HCT116 (cell line): Measurements from ENCODE around the gene CAPSL. TPM values are rescaled to one million over a fixed set of nuclear protein-coding genes. Genes with fewer than 3 reads are reported as not detected.

Source experiments
- ATAC-seq: fragments of 200-7000 bp; cut with Tn5 transposase; 2 replicates; pipeline ENCODE4 v1.9.1; 2020; ENCODE audit warnings: mild to moderate bottlenecking, moderate library complexity
- BruUV-seq: library from RNA; stranded (reverse); fragments of 400-500 nt; replicated peaks from 2 replicates; lab custom pipeline; 2021; lab: Mats Ljungman, UMichigan
- CTCF ChIA-PET: fragments of 300-600 bp; sonication (Branson Sonifier 250); formaldehyde crosslinking; loops from one replicate; lab custom pipeline; 2021; ENCODE audit warnings: antibody characterized with exemption; lab: Charles Lee
- POLR2A ChIA-PET: fragments of 300-600, 350-600 bp; sonication (Branson Sonifier 250); formaldehyde crosslinking; loops from one replicate; lab custom pipeline; 2021; ENCODE audit warnings: antibody characterized with exemption; lab: Charles Lee
- RAD21 ChIA-PET, 2 experiments: fragments of 300-600 bp; sonication (Branson Sonifier 250); formaldehyde crosslinking; loops; one replicate each; lab custom pipeline; 2023; ENCODE audit warnings: low total read pairs in 2 of 2; ENCODE audit not compliant: uncharacterized antibody in 2 of 2, unreplicated experiment in 2 of 2, low non-redundant PET in 1 of 2; lab: Charles Lee
- DNase-seq: peaks from one replicate; pipeline ENCODE4 v3.0.0-alpha.2; 2010; ENCODE audit warnings: low read depth, low spot score
- H2AFZ ChIP-seq: fragments of 200-600 bp; shearing (Covaris generic), sonication (generic); 2 replicates; pipeline ENCODE4 v1.6.1; 2017; ENCODE audit warnings: low read depth, mixed run types, mixed read lengths, antibody characterized with exemption, low read length; ENCODE audit not compliant: poor library complexity, severe bottlenecking
- H3K27ac ChIP-seq: 2 replicates; pipeline ENCODE4 v1.5.1; 2012; ENCODE audit warnings: low read depth, low read length
- H3K27me3 ChIP-seq: fragments of 200-600 bp; sonication (generic); 2 replicates; pipeline ENCODE4 v1.6.1; 2016; ENCODE audit warnings: mixed run types, low read length, mixed read lengths; ENCODE audit not compliant: insufficient read depth
- H3K36me3 ChIP-seq, 2 experiments: fragments of 200-500 bp in 1 of 2; fragments of 200-600 bp in 1 of 2; sonication (Bioruptor generic) in 1 of 2; sonication (generic) in 1 of 2; 2 replicates each; pipeline versions ENCODE4 v1.5.1 to v1.6.1; 2014 to 2016; ENCODE audit warnings: low read length in 2 of 2, inconsistent platforms in 1 of 2, mixed read lengths in 1 of 2, mixed run types in 1 of 2; ENCODE audit not compliant: insufficient read depth in 2 of 2, control insufficient read depth in 1 of 2
- H3K4me1 ChIP-seq, 2 experiments: fragments of 200-600 bp in 1 of 2; sonication (generic) in 1 of 2; 2 replicates each; pipeline versions ENCODE4 v1.5.1 to v1.6.1; 2012 to 2017; ENCODE audit warnings: low read length in 2 of 2, inconsistent platforms in 1 of 2, mild to moderate bottlenecking in 1 of 2, mixed read lengths in 1 of 2, mixed run types in 1 of 2, moderate library complexity in 1 of 2; ENCODE audit not compliant: insufficient read depth in 2 of 2, control insufficient read depth in 1 of 2
- H3K4me2 ChIP-seq: fragments of 200-600 bp; sonication (generic); 2 replicates; pipeline ENCODE4 v1.6.1; 2017; ENCODE audit warnings: mixed run types, low read length, mixed read lengths
- H3K4me3 ChIP-seq, 2 experiments: fragments of 200-600 bp in 1 of 2; sonication (generic) in 1 of 2; replicated peaks in 1 of 2; 2 replicates each; pipeline ENCODE4 v1.5.1; 2011 to 2016; ENCODE audit warnings: low read length in 2 of 2, control low read depth in 1 of 2, low read depth in 1 of 2, mild to moderate bottlenecking in 1 of 2, mixed read lengths in 1 of 2, mixed run types in 1 of 2
- H3K79me2 ChIP-seq: fragments of 200-600 bp; sonication (generic); 2 replicates; pipeline ENCODE4 v1.6.1; 2017; ENCODE audit warnings: mild to moderate bottlenecking, mixed run types, low read length, moderate library complexity, mixed read lengths; ENCODE audit not compliant: insufficient read depth
- H3K9ac ChIP-seq: fragments of 200-600 bp; sonication (generic); 2 replicates; pipeline ENCODE4 v1.6.1; 2016; ENCODE audit warnings: low read length, mixed read lengths
- H3K9me2 ChIP-seq: fragments of 200-600 bp; sonication (generic), shearing (Covaris generic); 2 replicates; pipeline ENCODE4 v1.6.1; 2017; ENCODE audit warnings: mixed run types, mild to moderate bottlenecking, moderate library complexity; ENCODE audit not compliant: insufficient read depth
- H3K9me3 ChIP-seq, 2 experiments: fragments of 200-500 bp in 1 of 2; fragments of 200-600 bp in 1 of 2; sonication (Bioruptor generic) in 1 of 2; sonication (generic) in 1 of 2; 2 replicates each; pipeline ENCODE4 v1.6.1; 2014 to 2017; ENCODE audit warnings: low read length in 2 of 2, mixed read lengths in 2 of 2, inconsistent platforms in 1 of 2, low read depth in 1 of 2, mild to moderate bottlenecking in 1 of 2, mixed run types in 1 of 2, moderate library complexity in 1 of 2; ENCODE audit not compliant: control insufficient read depth in 1 of 2, insufficient read depth in 1 of 2
- H4K20me1 ChIP-seq: fragments of 200-600 bp; sonication (generic), shearing (Covaris generic); 2 replicates; pipeline ENCODE4 v1.6.1; 2017; ENCODE audit warnings: mixed run types, mild to moderate bottlenecking, moderate library complexity; ENCODE audit not compliant: insufficient read depth
- CBX3 ChIP-seq: IDR thresholded peaks from 2 replicates; pipeline ENCODE4 v1.6.1; 2012; ENCODE audit warnings: low read depth
- CEBPB ChIP-seq: IDR thresholded peaks from 2 replicates; pipeline ENCODE4 v1.6.1; 2012; ENCODE audit warnings: low read depth
- EGR1 ChIP-seq: IDR thresholded peaks from 2 replicates; pipeline ENCODE4 v1.6.1; 2012; ENCODE audit warnings: low read depth
- ELF1 ChIP-seq: IDR thresholded peaks from 2 replicates; pipeline ENCODE4 v1.6.1; 2012; ENCODE audit warnings: low read depth, borderline replicate concordance
- EZH2 ChIP-seq: fragments of 200-600 bp; sonication (generic); IDR thresholded peaks from 2 replicates; pipeline ENCODE4 v1.6.1; 2017; ENCODE audit warnings: antibody characterized with exemption, mixed run types
- EZH2phosphoT487 ChIP-seq: fragments of 200-600 bp; IDR thresholded peaks from 2 replicates; pipeline ENCODE4 v1.6.1; 2018; ENCODE audit warnings: antibody characterized with exemption, borderline replicate concordance
- FOSL1 ChIP-seq: IDR thresholded peaks from 2 replicates; pipeline ENCODE4 v1.6.1; 2012; ENCODE audit warnings: low read depth
- JUND ChIP-seq: IDR thresholded peaks from 2 replicates; pipeline ENCODE4 v1.6.1; 2012
- POLR2A ChIP-seq: IDR thresholded peaks from 2 replicates; pipeline ENCODE4 v1.7.0; 2011; ENCODE audit warnings: borderline replicate concordance; ENCODE audit not compliant: insufficient read depth, insufficient read length; ENCODE audit errors: extremely low read depth
- POLR2AphosphoS5 ChIP-seq: IDR thresholded peaks from 2 replicates; pipeline ENCODE4 v1.6.1; 2011; ENCODE audit warnings: mild to moderate bottlenecking, low read depth, low read length, moderate library complexity
- RAD21 ChIP-seq: IDR thresholded peaks from 2 replicates; pipeline ENCODE4 v1.6.1; 2012; ENCODE audit warnings: low read depth, mild to moderate bottlenecking
- SP1 ChIP-seq: IDR thresholded peaks from 2 replicates; pipeline ENCODE4 v1.6.1; 2012; ENCODE audit warnings: low read depth
- SRF ChIP-seq: IDR thresholded peaks from 2 replicates; pipeline ENCODE4 v1.6.1; 2012; ENCODE audit warnings: low read depth
- TCF7L2 ChIP-seq: IDR thresholded peaks from 2 replicates; pipeline ENCODE4 v1.7.0; 2011; ENCODE audit warnings: borderline replicate concordance, inconsistent platforms; ENCODE audit not compliant: insufficient read depth, insufficient read length; ENCODE audit errors: extremely low read depth
- YY1 ChIP-seq: IDR thresholded peaks from 2 replicates; pipeline ENCODE4 v1.6.1; 2011; ENCODE audit warnings: low read length, low read depth, moderate library complexity, mild to moderate bottlenecking; ENCODE audit not compliant: insufficient replicate concordance; ENCODE audit errors: extremely low read depth
- ZBTB33 ChIP-seq: IDR thresholded peaks from 2 replicates; pipeline ENCODE4 v1.6.1; 2011; ENCODE audit warnings: mild to moderate bottlenecking, low read length, moderate library complexity; ENCODE audit not compliant: insufficient replicate concordance; ENCODE audit errors: extremely low read depth
- ZFX ChIP-seq: fragments of 450-650 bp; IDR thresholded peaks from 2 replicates; pipeline ENCODE4 v1.6.1; 2017
- ZNF274 ChIP-seq: fragments of 200-500 bp; sonication (Bioruptor generic); IDR thresholded peaks from 2 replicates; pipeline ENCODE4 v1.6.1; 2014; ENCODE audit warnings: mild to moderate bottlenecking, low read depth, low read length, inconsistent platforms
- intact Hi-C: fragments of 100-400 bp; cut with micrococcal nuclease; formaldehyde crosslinking; loops from 2 replicates; pipeline ENCODE4 v1.10.0; 2022
- total RNA-seq: library from RNA; stranded (reverse); gene quantifications from one replicate; pipeline ENCODE4 v1.2.1, GENCODE V29; 2021; ENCODE audit not compliant: unreplicated experiment
- TF ChIP-seq, protein P1 (sequence below), 3 experiments: fragments of 200-600 bp in 1 of 3; sonication (generic) in 1 of 3; IDR thresholded peaks in 2 of 3; conservative IDR thresholded peaks in 1 of 3; 2 replicates each; pipeline ENCODE4 v1.5.1; 2012 to 2017; ENCODE audit warnings: low read depth in 2 of 3, low read length in 2 of 3, antibody characterized with exemption in 1 of 3, borderline replicate concordance in 1 of 3, control low read depth in 1 of 3, mild to moderate bottlenecking in 1 of 3, mixed read lengths in 1 of 3, mixed run types in 1 of 3, moderate library complexity in 1 of 3; ENCODE audit not compliant: insufficient read depth in 1 of 3
- TF ChIP-seq, protein P2 (sequence below): IDR thresholded peaks from 2 replicates; pipeline ENCODE4 v1.6.1; 2012

The CAPSL gene
- total RNA-seq, 1 experiment from 2014 or later, result not detected

DNA sequence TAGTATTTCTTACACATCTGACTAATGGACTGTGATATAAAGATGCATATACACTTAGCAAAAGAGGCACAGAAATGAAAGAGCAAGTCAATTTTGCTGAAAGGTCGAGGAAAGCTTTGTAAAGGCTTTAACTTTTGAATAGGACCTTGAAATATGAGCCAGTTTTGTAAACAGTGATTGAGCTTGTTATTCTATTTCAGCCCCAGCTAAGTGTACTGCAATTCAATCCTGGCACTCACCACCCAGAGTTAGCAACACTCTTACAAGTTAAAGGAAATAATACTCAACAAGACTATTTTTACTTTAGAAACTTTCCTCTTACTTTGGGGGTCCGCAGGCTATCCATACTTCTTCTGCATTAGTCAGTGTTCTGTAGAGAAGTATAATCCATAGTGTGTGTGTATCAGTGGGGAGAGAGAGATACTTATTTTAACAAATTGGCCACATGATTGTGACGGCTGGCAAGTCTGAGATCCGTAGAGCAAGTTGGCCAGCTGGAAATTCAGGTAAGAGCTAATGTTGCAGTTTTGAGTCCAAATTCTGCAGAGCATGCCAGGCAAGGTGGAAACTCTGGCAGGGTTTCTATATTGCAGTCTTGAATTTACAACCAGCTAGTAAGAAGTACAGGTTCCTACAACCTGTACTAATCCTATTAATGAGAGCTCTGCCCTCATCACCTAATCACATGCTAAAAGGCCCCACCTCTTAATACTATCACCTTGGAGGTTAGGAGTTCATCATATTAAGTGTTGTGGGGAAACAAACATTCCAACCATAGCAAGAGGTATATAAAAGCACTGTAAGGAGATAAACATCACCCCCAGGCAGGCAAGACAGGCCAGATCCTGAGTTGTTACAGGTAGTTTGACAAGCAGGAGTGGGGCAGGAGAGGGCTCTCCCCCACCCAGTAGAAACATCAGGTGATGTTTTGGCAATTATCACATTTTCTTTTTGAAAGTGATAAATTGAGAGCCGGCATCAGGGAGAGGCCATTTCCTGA, 48.1 kb downstream of the CAPSL start:
- Histone ChIP-seq H3K4me1 (no peaks in the 10 kb centered on the region), H3K9ac (no peak overlapping the region), H3K9me2 (no peaks in the 10 kb centered on the region), H3K27ac (no peak overlapping the region), H3K27me3 (0 out of 2 replicates have a peak, but pooled peaks cover 2% of the 10 kb centered on the region), H3K4me2 (no peak overlapping the region), H2AFZ (no peak overlapping the region), H3K79me2 (no peaks in the 10 kb centered on the region), H3K36me3 (no peaks in the 10 kb centered on the region), H4K20me1 (no peaks in the 10 kb centered on the region), H3K9me3 (no peaks in the 10 kb centered on the region), H3K4me3 (no peak overlapping the region)
- ChIA-PET POLR2A (no interaction called here), RAD21 (no interaction called here), CTCF (no interaction called here)
- no peak for DNase-seq
- intact Hi-C loops, result no loop called here
- TF ChIP-seq CBX3, result no peak
- TF ChIP-seq SRF, result no peak
- TF ChIP-seq CEBPB, result no peak
- TF ChIP-seq ZNF274, result no peak
- TF ChIP-seq POLR2AphosphoS5, result no peak
- TF ChIP-seq EGR1, result no peak
- TF ChIP-seq, protein P1, sequence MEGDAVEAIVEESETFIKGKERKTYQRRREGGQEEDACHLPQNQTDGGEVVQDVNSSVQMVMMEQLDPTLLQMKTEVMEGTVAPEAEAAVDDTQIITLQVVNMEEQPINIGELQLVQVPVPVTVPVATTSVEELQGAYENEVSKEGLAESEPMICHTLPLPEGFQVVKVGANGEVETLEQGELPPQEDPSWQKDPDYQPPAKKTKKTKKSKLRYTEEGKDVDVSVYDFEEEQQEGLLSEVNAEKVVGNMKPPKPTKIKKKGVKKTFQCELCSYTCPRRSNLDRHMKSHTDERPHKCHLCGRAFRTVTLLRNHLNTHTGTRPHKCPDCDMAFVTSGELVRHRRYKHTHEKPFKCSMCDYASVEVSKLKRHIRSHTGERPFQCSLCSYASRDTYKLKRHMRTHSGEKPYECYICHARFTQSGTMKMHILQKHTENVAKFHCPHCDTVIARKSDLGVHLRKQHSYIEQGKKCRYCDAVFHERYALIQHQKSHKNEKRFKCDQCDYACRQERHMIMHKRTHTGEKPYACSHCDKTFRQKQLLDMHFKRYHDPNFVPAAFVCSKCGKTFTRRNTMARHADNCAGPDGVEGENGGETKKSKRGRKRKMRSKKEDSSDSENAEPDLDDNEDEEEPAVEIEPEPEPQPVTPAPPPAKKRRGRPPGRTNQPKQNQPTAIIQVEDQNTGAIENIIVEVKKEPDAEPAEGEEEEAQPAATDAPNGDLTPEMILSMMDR (IDR thresholded peaks at IDR 0.05 in 2 of 3, conservative IDR thresholded peaks at IDR 0.05 in 1 of 3; ENCODE audit: borderline replicate concordance in 1 of 3, insufficient read depth in 1 of 3, low read depth in 2 of 3, low read length in 2 of 3), result no peak
- no peak for TF ChIP-seq FOSL1
- TF ChIP-seq ELF1, result no peak
- no peak for TF ChIP-seq SP1
- no peak for TF ChIP-seq POLR2A
- TF ChIP-seq TCF7L2, result no peak
- no peak for TF ChIP-seq YY1
- no peak for TF ChIP-seq ZBTB33
- no peak for TF ChIP-seq RAD21
- no peak for TF ChIP-seq JUND
- TF ChIP-seq, protein P2, sequence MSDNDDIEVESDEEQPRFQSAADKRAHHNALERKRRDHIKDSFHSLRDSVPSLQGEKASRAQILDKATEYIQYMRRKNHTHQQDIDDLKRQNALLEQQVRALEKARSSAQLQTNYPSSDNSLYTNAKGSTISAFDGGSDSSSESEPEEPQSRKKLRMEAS, result no peak
- TF ChIP-seq ZFX, result no peak
- no peak for TF ChIP-seq EZH2phosphoT487
- no peak for TF ChIP-seq EZH2
- BruUV-seq, result no TSS peak
- ATAC-seq, result no peak
